ENCODE results near the gene QSOX2.

The QSOX2 gene

GRCh38 chr9:136196404-136197083, 49.1 kb downstream of the QSOX2 start:
- H3K4me1 ChIP-seq (ENCODE audit: control extremely low read depth in 1 of 4, control insufficient read depth in 4 of 4, insufficient read depth in 4 of 4, low read length in 3 of 4), result peaks cover 0 to 8% (median 0%) of the 10 kb centered on the region in 4 experiments
- DNase-seq, result no peak
- POLR2A ChIA-PET, result no interaction called here
- no peak overlapping the region for H3K27ac ChIP-seq (ENCODE audit: insufficient read depth in 1 of 2, low read depth in 1 of 2, low read length in 2 of 2, poor library complexity in 1 of 2, severe bottlenecking in 2 of 2)
- CTCF ChIA-PET, result interaction anchor here (0.9 kb wide), 1 partner anchor 28 kb away, joined by 4 read pairs; no protein-coding TSS in a partner anchor
- H3K9me3 ChIP-seq (ENCODE audit: control extremely low read depth in 1 of 5, control insufficient read depth in 4 of 5, insufficient read depth in 2 of 5, low read depth in 1 of 5, low read length in 4 of 5), result no peaks in the 10 kb centered on the region
- H3K36me3 ChIP-seq (ENCODE audit: control insufficient read depth in 4 of 4, insufficient read depth in 4 of 4, low read length in 3 of 4), result no peaks in the 10 kb centered on the region
- peaks cover 0 to 98% (median 43%) of the 10 kb centered on the region in 5 experiments for H3K27me3 ChIP-seq (replicated peaks in 2 of 5; ENCODE audit: control insufficient read depth in 4 of 5, insufficient read depth in 5 of 5, low read length in 4 of 5)
- H3K4me3 ChIP-seq (ENCODE audit: control insufficient read depth in 1 of 7, extremely low read depth in 1 of 7, insufficient read depth in 4 of 7, low read depth in 2 of 7, low read length in 6 of 7), result no peak overlapping the region
- WGBS (ENCODE audit: insufficient coverage), result 2% methylated on average over 15 of the region's 16 CpGs

GRCh38 chr9:136194540-136194939, 51.1 kb downstream of the QSOX2 start:
- H3K27ac ChIP-seq (ENCODE audit: insufficient read depth in 1 of 2, low read depth in 1 of 2, low read length in 2 of 2, poor library complexity in 1 of 2, severe bottlenecking in 2 of 2), result no peak overlapping the region
- CTCF ChIA-PET, result no interaction called here
- peaks cover 0 to 98% (median 47%) of the 10 kb centered on the region in 5 experiments for H3K27me3 ChIP-seq (replicated peaks in 2 of 5; ENCODE audit: control insufficient read depth in 4 of 5, insufficient read depth in 5 of 5, low read length in 4 of 5)
- DNase-seq, result no peak
- no peak overlapping the region for H3K4me3 ChIP-seq (ENCODE audit: control insufficient read depth in 1 of 7, extremely low read depth in 1 of 7, insufficient read depth in 4 of 7, low read depth in 2 of 7, low read length in 6 of 7)
- no peaks in the 10 kb centered on the region for H3K9me3 ChIP-seq (ENCODE audit: control extremely low read depth in 1 of 5, control insufficient read depth in 4 of 5, insufficient read depth in 2 of 5, low read depth in 1 of 5, low read length in 4 of 5)
- H3K36me3 ChIP-seq (ENCODE audit: control insufficient read depth in 4 of 4, insufficient read depth in 4 of 4, low read length in 3 of 4), result no peaks in the 10 kb centered on the region
- POLR2A ChIA-PET, result no interaction called here
- WGBS (ENCODE audit: insufficient coverage), result 0% methylated on average over 4 of the region's 5 CpGs
- H3K4me1 ChIP-seq (ENCODE audit: control extremely low read depth in 1 of 4, control insufficient read depth in 4 of 4, insufficient read depth in 4 of 4, low read length in 3 of 4), result peaks cover 0 to 8% (median 0%) of the 10 kb centered on the region in 4 experiments

GRCh38 chr9:136193891-136194279, 51.7 kb downstream of the QSOX2 start:
- Histone ChIP-seq H3K36me3 (ENCODE audit: control insufficient read depth in 4 of 4, insufficient read depth in 4 of 4, low read length in 3 of 4) (no peaks in the 10 kb centered on the region), H3K4me1 (ENCODE audit: control extremely low read depth in 1 of 4, control insufficient read depth in 4 of 4, insufficient read depth in 4 of 4, low read length in 3 of 4) (peaks cover 0 to 6% (median 0%) of the 10 kb centered on the region in 4 experiments), H3K4me3 (ENCODE audit: control insufficient read depth in 1 of 7, extremely low read depth in 1 of 7, insufficient read depth in 4 of 7, low read depth in 2 of 7, low read length in 6 of 7) (no peak overlapping the region), H3K9me3 (ENCODE audit: control extremely low read depth in 1 of 5, control insufficient read depth in 4 of 5, insufficient read depth in 2 of 5, low read depth in 1 of 5, low read length in 4 of 5) (no peaks in the 10 kb centered on the region), H3K27ac (ENCODE audit: insufficient read depth in 1 of 2, low read depth in 1 of 2, low read length in 2 of 2, poor library complexity in 1 of 2, severe bottlenecking in 2 of 2) (no peak overlapping the region), H3K27me3 (replicated peaks in 2 of 5; ENCODE audit: control insufficient read depth in 4 of 5, insufficient read depth in 5 of 5, low read length in 4 of 5) (peaks cover 0 to 99% (median 47%) of the 10 kb centered on the region in 5 experiments)
- WGBS (ENCODE audit: insufficient coverage), result 4% methylated on average over 38 of the region's 45 CpGs
- CTCF ChIA-PET, result no interaction called here
- no peak for DNase-seq
- POLR2A ChIA-PET, result no interaction called here

- ChIA-PET POLR2A (no interaction called here), CTCF (no interaction called here)
- peaks cover 0 to 99% (median 45%) of the 10 kb centered on the region in 5 experiments for H3K27me3 ChIP-seq (replicated peaks in 2 of 5; ENCODE audit: control insufficient read depth in 4 of 5, insufficient read depth in 5 of 5, low read length in 4 of 5)
- no peaks in the 10 kb centered on the region for H3K36me3 ChIP-seq (ENCODE audit: control insufficient read depth in 4 of 4, insufficient read depth in 4 of 4, low read length in 3 of 4)
- no peak overlapping the region for H3K27ac ChIP-seq (ENCODE audit: insufficient read depth in 1 of 2, low read depth in 1 of 2, low read length in 2 of 2, poor library complexity in 1 of 2, severe bottlenecking in 2 of 2)
- H3K9me3 ChIP-seq (ENCODE audit: control extremely low read depth in 1 of 5, control insufficient read depth in 4 of 5, insufficient read depth in 2 of 5, low read depth in 1 of 5, low read length in 4 of 5), result no peaks in the 10 kb centered on the region
- peaks cover 0 to 3% (median 0%) of the 10 kb centered on the region in 4 experiments for H3K4me1 ChIP-seq (ENCODE audit: control extremely low read depth in 1 of 4, control insufficient read depth in 4 of 4, insufficient read depth in 4 of 4, low read length in 3 of 4)
- H3K4me3 ChIP-seq (ENCODE audit: control insufficient read depth in 1 of 7, extremely low read depth in 1 of 7, insufficient read depth in 4 of 7, low read depth in 2 of 7, low read length in 6 of 7), result no peak overlapping the region
- 2% methylated on average over 73 of the region's 96 CpGs for WGBS (ENCODE audit: insufficient coverage)
- DNase-seq, result no peak
Observed at GRCh38 chr9:136193127-136193890, 52.3 kb downstream of the QSOX2 start.

GRCh38 chr9:136192289-136193126, 53.1 kb downstream of the QSOX2 start:
- ChIA-PET POLR2A (interaction anchor here (0.6 kb wide), 1 partner anchor 112 kb away, joined by 4 read pairs; no protein-coding TSS in a partner anchor), CTCF (no interaction called here)
- 2% methylated on average over 48 of the region's 51 CpGs for WGBS (ENCODE audit: insufficient coverage)
- Histone ChIP-seq H3K36me3 (ENCODE audit: control insufficient read depth in 4 of 4, insufficient read depth in 4 of 4, low read length in 3 of 4) (no peaks in the 10 kb centered on the region), H3K9me3 (ENCODE audit: control extremely low read depth in 1 of 5, control insufficient read depth in 4 of 5, insufficient read depth in 2 of 5, low read depth in 1 of 5, low read length in 4 of 5) (no peaks in the 10 kb centered on the region), H3K4me1 (ENCODE audit: control extremely low read depth in 1 of 4, control insufficient read depth in 4 of 4, insufficient read depth in 4 of 4, low read length in 3 of 4) (peaks cover 0 to 3% (median 0%) of the 10 kb centered on the region in 4 experiments), H3K4me3 (ENCODE audit: control insufficient read depth in 1 of 7, extremely low read depth in 1 of 7, insufficient read depth in 4 of 7, low read depth in 2 of 7, low read length in 6 of 7) (no peak overlapping the region), H3K27me3 (replicated peaks in 2 of 5; ENCODE audit: control insufficient read depth in 4 of 5, insufficient read depth in 5 of 5, low read length in 4 of 5) (peaks cover 0 to 99% (median 38%) of the 10 kb centered on the region in 5 experiments), H3K27ac (ENCODE audit: insufficient read depth in 1 of 2, low read depth in 1 of 2, low read length in 2 of 2, poor library complexity in 1 of 2, severe bottlenecking in 2 of 2) (no peak overlapping the region)
- no peak for DNase-seq

- Histone ChIP-seq H3K27me3 (replicated peaks in 2 of 5; ENCODE audit: control insufficient read depth in 4 of 5, insufficient read depth in 5 of 5, low read length in 4 of 5) (peaks cover 0 to 99% (median 39%) of the 10 kb centered on the region in 5 experiments), H3K9me3 (ENCODE audit: control extremely low read depth in 1 of 5, control insufficient read depth in 4 of 5, insufficient read depth in 2 of 5, low read depth in 1 of 5, low read length in 4 of 5) (no peaks in the 10 kb centered on the region), H3K27ac (ENCODE audit: insufficient read depth in 1 of 2, low read depth in 1 of 2, low read length in 2 of 2, poor library complexity in 1 of 2, severe bottlenecking in 2 of 2) (no peak overlapping the region), H3K4me1 (ENCODE audit: control extremely low read depth in 1 of 4, control insufficient read depth in 4 of 4, insufficient read depth in 4 of 4, low read length in 3 of 4) (peaks cover 0 to 3% (median 0%) of the 10 kb centered on the region in 4 experiments), H3K4me3 (ENCODE audit: control insufficient read depth in 1 of 7, extremely low read depth in 1 of 7, insufficient read depth in 4 of 7, low read depth in 2 of 7, low read length in 6 of 7) (no peak overlapping the region), H3K36me3 (ENCODE audit: control insufficient read depth in 4 of 4, insufficient read depth in 4 of 4, low read length in 3 of 4) (no peaks in the 10 kb centered on the region)
- no peak for DNase-seq
- WGBS (ENCODE audit: insufficient coverage), result no CpG with 5 or more reads among the region's 9 CpGs
- ChIA-PET POLR2A (interaction anchor here (0.6 kb wide), 1 partner anchor 111 kb away, joined by 4 read pairs; no protein-coding TSS in a partner anchor), CTCF (no interaction called here)
Observed at GRCh38 chr9:136191960-136192286, 53.7 kb downstream of the QSOX2 start.
